Activated CD8-positive, alpha-beta T cell treated with anti-CD3 and anti-CD28 coated beads for 36 hours (primary cell): ENCODE measurements around the gene MSANTD1. TPM values are rescaled to one million over a fixed set of nuclear protein-coding genes. Genes with fewer than 3 reads are reported as not detected.

Experiments
- ATAC-seq: fragments of 200-7000 bp; cut with Tn5 transposase; one replicate; pipeline ENCODE4 v1.10.0; 2021; ENCODE audit warnings: mild to moderate bottlenecking, moderate library complexity
- CTCF ChIA-PET: fragments of 350-600 bp; sonication (Branson Sonifier 250); formaldehyde crosslinking; loops from one replicate; lab custom pipeline; 2021; ENCODE audit warnings: antibody characterized with exemption; lab: Charles Lee
- POLR2A ChIA-PET: fragments of 350-600 bp; sonication (Branson Sonifier 250); formaldehyde crosslinking; loops from one replicate; lab custom pipeline; 2021; ENCODE audit warnings: antibody characterized with exemption; lab: Charles Lee
- DNase-seq: peaks from one replicate; pipeline ENCODE4 v3.0.0-alpha.2; 2020
- H3K27ac Mint-ChIP-seq: one replicate; pipeline ENCODE4 v1.8.0; 2021; ENCODE audit warnings: mild to moderate bottlenecking, mixed read lengths
- H3K27me3 Mint-ChIP-seq: one replicate; pipeline ENCODE4 v1.8.0; 2021; ENCODE audit warnings: mixed read lengths
- H3K36me3 Mint-ChIP-seq: one replicate; pipeline ENCODE4 v1.8.0; 2021; ENCODE audit warnings: low read depth, mixed read lengths
- H3K4me1 Mint-ChIP-seq: one replicate; pipeline ENCODE4 v1.8.0; 2021; ENCODE audit warnings: low read depth, mixed read lengths
- H3K4me3 Mint-ChIP-seq: one replicate; pipeline ENCODE4 v1.8.0; 2021; ENCODE audit warnings: mild to moderate bottlenecking, moderate library complexity, mixed read lengths
- H3K9me3 Mint-ChIP-seq: one replicate; pipeline ENCODE4 v1.8.0; 2021; ENCODE audit warnings: mixed read lengths
- CTCF ChIP-seq: fragments of 200-600 bp; IDR thresholded peaks from one replicate; pipeline ENCODE4 v1.8.0; 2022; ENCODE audit warnings: antibody characterized with exemption, mild to moderate bottlenecking
- intact Hi-C: fragments of 100-400 bp; cut with micrococcal nuclease; formaldehyde crosslinking; loops from one replicate; pipeline ENCODE4 v1.10.0; 2022
- total RNA-seq, 2 experiments: library from RNA; stranded (reverse); gene quantifications; one replicate each; pipeline ENCODE4 v1.2.3, GENCODE V29; 2021

Gene MSANTD1
- total RNA-seq, 2 experiments from 2014 or later: 0.43 TPM

GRCh38 chr4:3239303-3239702, 9.7 kb upstream of the MSANTD1 start:
- POLR2A ChIA-PET: no interaction called here
- no peak overlapping the region for H3K4me3 Mint-ChIP-seq
- no peaks in the 10 kb centered on the region for H3K36me3 Mint-ChIP-seq
- no peaks in the 10 kb centered on the region for H3K9me3 Mint-ChIP-seq
- intact Hi-C loops: no loop called here
- no peak for DNase-seq
- H3K27me3 Mint-ChIP-seq: no peaks in the 10 kb centered on the region
- CTCF ChIA-PET: no interaction called here
- TF ChIP-seq CTCF: no peak
- no peak for ATAC-seq
- no peak overlapping the region for H3K27ac Mint-ChIP-seq
- peaks cover 9% of the 10 kb centered on the region for H3K4me1 Mint-ChIP-seq

- CTCF ChIA-PET: no interaction called here
- intact Hi-C loops: no loop called here
Measured at GRCh38 chr4:3239998-3240920, 8.7 kb upstream of the MSANTD1 start.

GRCh38 chr4:3240936-3241522, 7.9 kb upstream of the MSANTD1 start:
- ChIA-PET POLR2A (no interaction called here), CTCF (no interaction called here)
- no peaks in the 10 kb centered on the region for H3K36me3 Mint-ChIP-seq
- no peaks in the 10 kb centered on the region for H3K27me3 Mint-ChIP-seq
- TF ChIP-seq CTCF: no peak
- H3K4me3 Mint-ChIP-seq: no peak overlapping the region
- ATAC-seq: no peak
- no peak overlapping the region for H3K27ac Mint-ChIP-seq
- H3K9me3 Mint-ChIP-seq: no peaks in the 10 kb centered on the region
- DNase-seq: no peak
- H3K4me1 Mint-ChIP-seq: peaks cover 9% of the 10 kb centered on the region
- intact Hi-C loops: no loop called here

More at GRCh38 chr4:3239998-3240920, 8.7 kb upstream of the MSANTD1 start:
- Mint-ChIP-seq H3K9me3 (no peaks in the 10 kb centered on the region), H3K27ac (no peak overlapping the region), H3K27me3 (no peaks in the 10 kb centered on the region), H3K4me3 (no peak overlapping the region), H3K36me3 (no peaks in the 10 kb centered on the region), H3K4me1 (peaks cover 9% of the 10 kb centered on the region)
- ATAC-seq (no peak), DNase-seq (no peak)
- POLR2A ChIA-PET: no interaction called here
- no peak for TF ChIP-seq CTCF

- Mint-ChIP-seq H3K27me3 (no peaks in the 10 kb centered on the region), H3K36me3 (no peaks in the 10 kb centered on the region), H3K4me3 (no peak overlapping the region), H3K27ac (no peak overlapping the region), H3K9me3 (no peaks in the 10 kb centered on the region), H3K4me1 (peaks cover 9% of the 10 kb centered on the region)
- intact Hi-C loops: no loop called here
- no peak for ATAC-seq
- TF ChIP-seq CTCF: no peak
- no peak for DNase-seq
- ChIA-PET POLR2A (no interaction called here), CTCF (no interaction called here)
Measured at GRCh38 chr4:3241898-3242524, 6.9 kb upstream of the MSANTD1 start.
